ENCODE data around the gene SELENOK. TPM values are rescaled to one million over a fixed set of nuclear protein-coding genes. Genes with fewer than 3 reads are reported as not detected.

SELENOK gene
- total RNA-seq, 4 donors from 2014 or later, result 39.8 to 54.3 (median 49.2) TPM

DNA sequence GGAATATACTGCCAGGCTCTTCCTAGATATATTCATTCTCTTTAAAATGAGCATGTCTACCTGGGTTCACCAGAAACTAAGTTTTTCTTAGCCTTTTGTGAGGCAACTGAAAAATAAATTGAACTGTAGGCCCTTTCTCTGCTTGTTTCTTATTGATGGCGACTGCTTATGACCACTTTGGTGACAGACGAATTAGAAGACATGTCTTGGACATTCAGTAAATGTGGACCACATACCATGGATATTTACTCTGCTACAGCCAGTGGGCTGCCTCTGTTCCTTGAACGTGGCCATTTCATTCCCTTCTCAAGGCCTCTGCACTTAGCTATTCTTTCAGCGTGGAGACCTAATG, 603 bp upstream of the SELENOK start:
- no peak for DNase-seq (ENCODE audit: low spot score in 2 of 2)
- Histone ChIP-seq H3K4me1 (peaks cover 3 to 30% (median 8%) of the 10 kb centered on the region in 4 donors), H3K9me3 (no peaks in the 10 kb centered on the region), H3K27ac (peak overlapping the region; percentile 91 to 96 (median 93)), H3K27me3 (peaks cover 0 to 1% of the 10 kb centered on the region in 2 donors), H3K36me3 (peaks cover 0 to 19% (median 0%) of the 10 kb centered on the region in 3 donors), H3K4me3 (peak overlapping the region; percentile 80 to 89 (median 84))
- 38 to 49% methylated on average over 4 of the region's 4 CpGs for WGBS, 2 donors
- TF ChIP-seq, protein P1, sequence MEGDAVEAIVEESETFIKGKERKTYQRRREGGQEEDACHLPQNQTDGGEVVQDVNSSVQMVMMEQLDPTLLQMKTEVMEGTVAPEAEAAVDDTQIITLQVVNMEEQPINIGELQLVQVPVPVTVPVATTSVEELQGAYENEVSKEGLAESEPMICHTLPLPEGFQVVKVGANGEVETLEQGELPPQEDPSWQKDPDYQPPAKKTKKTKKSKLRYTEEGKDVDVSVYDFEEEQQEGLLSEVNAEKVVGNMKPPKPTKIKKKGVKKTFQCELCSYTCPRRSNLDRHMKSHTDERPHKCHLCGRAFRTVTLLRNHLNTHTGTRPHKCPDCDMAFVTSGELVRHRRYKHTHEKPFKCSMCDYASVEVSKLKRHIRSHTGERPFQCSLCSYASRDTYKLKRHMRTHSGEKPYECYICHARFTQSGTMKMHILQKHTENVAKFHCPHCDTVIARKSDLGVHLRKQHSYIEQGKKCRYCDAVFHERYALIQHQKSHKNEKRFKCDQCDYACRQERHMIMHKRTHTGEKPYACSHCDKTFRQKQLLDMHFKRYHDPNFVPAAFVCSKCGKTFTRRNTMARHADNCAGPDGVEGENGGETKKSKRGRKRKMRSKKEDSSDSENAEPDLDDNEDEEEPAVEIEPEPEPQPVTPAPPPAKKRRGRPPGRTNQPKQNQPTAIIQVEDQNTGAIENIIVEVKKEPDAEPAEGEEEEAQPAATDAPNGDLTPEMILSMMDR (IDR thresholded peaks at IDR 0.05), result no peak
- TF ChIP-seq POLR2A (IDR thresholded peaks at IDR 0.05) (no peak), EP300 (IDR thresholded peaks at IDR 0.05) (no peak)

DNA sequence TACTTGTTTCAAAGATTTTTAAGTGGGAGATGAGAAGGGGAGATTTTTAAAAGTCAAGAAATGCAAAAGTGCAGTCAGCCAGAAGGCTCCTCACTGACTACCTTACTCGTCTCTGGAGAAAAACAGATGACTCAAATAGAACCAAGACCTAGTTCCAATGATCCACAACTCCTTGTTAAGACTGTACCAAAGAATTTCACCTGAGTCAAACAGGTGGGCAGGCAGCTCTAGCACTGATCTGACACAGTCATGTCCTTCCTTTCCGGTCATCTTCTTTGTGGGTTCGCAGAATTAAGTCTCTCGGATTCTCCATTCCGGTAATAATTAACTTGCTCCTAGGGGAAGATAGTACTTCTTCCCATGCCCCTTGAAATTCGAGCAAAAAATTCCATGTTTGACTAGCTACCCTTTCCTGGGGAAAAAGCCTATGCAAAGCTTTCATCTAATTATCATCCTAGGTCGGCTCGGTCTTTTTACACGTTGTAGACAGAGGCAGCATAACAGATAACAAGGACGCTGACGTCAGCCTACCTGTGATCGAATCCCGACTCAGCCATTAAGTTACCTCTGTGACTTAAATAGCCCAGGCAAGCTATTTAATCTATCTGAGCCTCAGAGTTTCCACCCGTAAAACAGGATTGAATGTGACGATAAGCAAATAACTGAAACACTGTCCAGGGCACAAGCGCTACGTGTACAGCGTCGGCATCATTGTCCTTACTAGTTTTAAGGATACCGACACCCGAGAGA, 758 bp downstream of the SELENOK start:
- H3K36me3 ChIP-seq, result peaks cover 0 to 31% (median 0%) of the 10 kb centered on the region in 3 donors
- H3K9me3 ChIP-seq, result no peaks in the 10 kb centered on the region
- 3 to 4% methylated on average over 19 to 21 of the region's 21 CpGs for WGBS, 2 donors
- DNase-seq (ENCODE audit: low spot score in 2 of 2), result no peak
- H3K4me3 ChIP-seq, result peak overlapping the region; percentile 80 to 89 (median 84)
- H3K27me3 ChIP-seq, result no peaks in the 10 kb centered on the region
- TF ChIP-seq EP300 (IDR thresholded peaks at IDR 0.05) (no peak), POLR2A (IDR thresholded peaks at IDR 0.05) (no peak)
- TF ChIP-seq, protein P1 (IDR thresholded peaks at IDR 0.05), result no peak
- H3K4me1 ChIP-seq, result peaks cover 3 to 30% (median 8%) of the 10 kb centered on the region in 4 donors
- peak overlapping the region; percentile 84 to 96 (median 93) for H3K27ac ChIP-seq

DNA sequence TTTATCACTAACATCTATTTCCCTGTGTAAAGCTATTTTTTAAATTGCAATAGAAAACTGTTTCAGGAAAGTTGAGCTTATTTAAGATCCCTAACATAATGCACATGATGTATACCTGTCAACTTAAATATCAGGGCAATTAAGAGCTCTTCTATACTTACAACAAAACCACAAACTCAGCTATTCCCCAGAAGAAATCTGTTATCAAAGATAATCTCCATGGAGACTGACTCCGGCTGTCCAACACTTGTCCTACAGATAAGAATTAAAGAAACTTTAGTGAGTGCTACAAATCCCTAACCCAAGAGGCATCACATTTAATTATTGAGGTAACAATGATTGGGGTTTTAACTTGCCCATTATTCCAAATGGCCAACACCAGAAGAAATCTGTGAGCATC, 3.4 kb downstream of the SELENOK start:
- no peaks in the 10 kb centered on the region for H3K27me3 ChIP-seq
- no peaks in the 10 kb centered on the region for H3K9me3 ChIP-seq

DNA sequence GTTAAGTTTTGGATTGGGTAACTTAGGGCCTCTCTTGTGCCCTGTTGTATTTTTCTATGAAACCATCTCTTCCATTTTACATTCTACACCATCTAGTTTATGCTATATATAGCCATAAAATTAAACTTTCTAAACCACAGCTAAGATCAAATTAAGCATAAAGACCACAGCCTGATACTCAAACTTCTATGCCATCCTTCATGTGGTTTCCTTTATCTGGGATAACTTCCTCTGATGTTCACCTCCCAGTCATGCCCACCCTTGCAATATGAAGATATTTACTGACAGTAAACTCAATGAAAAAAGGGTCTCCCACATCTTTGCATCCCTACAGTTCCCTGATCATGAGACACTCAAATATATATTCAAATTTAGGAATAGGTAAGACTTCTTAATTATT, 4.2 kb downstream of the SELENOK start:
- Histone ChIP-seq H3K9me3 (no peaks in the 10 kb centered on the region), H3K27me3 (no peaks in the 10 kb centered on the region), H3K36me3 (peaks cover 0 to 56% (median 0%) of the 10 kb centered on the region in 3 donors), H3K4me3 (no peak overlapping the region), H3K27ac (no peak overlapping the region), H3K4me1 (peaks cover 3 to 28% (median 6%) of the 10 kb centered on the region in 4 donors)
- no peak for DNase-seq (ENCODE audit: low spot score in 2 of 2)
- TF ChIP-seq EP300 (IDR thresholded peaks at IDR 0.05) (no peak), POLR2A (IDR thresholded peaks at IDR 0.05) (no peak)
- TF ChIP-seq, protein P1 (IDR thresholded peaks at IDR 0.05), result no peak

More for the DNA sequence above, 3.4 kb downstream of the SELENOK start:
- 81 to 93% methylated on average over 1 of the region's 1 CpG for WGBS, 2 donors
- DNase-seq (ENCODE audit: low spot score in 2 of 2), result no peak
- TF ChIP-seq EP300 (IDR thresholded peaks at IDR 0.05), result no peak
- no peak for TF ChIP-seq POLR2A (IDR thresholded peaks at IDR 0.05)
- TF ChIP-seq, protein P1 (IDR thresholded peaks at IDR 0.05), result no peak
- Histone ChIP-seq H3K36me3 (peaks cover 0 to 56% (median 0%) of the 10 kb centered on the region in 3 donors), H3K4me3 (no peak overlapping the region), H3K27ac (no peak overlapping the region), H3K4me1 (peaks cover 3 to 30% (median 8%) of the 10 kb centered on the region in 4 donors)

DNA sequence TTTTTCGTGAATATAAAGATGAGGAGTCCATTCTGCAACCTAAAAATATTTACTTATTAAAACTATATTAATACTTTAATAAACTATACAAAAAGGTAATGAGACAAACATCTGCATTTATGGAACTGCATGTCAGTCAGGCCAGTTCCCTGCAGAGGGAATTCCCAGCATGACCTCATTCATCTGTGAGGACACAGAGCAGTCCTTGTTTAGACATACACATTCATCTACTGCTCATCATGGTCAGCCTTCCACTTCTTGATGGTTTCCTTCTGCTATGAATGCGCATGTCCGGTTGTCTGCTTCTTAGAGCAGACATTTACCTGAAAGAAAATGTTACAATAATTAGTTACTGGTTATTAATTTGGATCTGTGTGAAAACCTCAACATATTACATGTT, 6.4 kb downstream of the SELENOK start:
- WGBS, 2 donors, result 51 to 56% methylated on average over 3 of the region's 3 CpGs
- Histone ChIP-seq H3K4me1 (peaks cover 0 to 28% (median 13%) of the 10 kb centered on the region in 4 donors), H3K4me3 (no peak overlapping the region), H3K27me3 (no peaks in the 10 kb centered on the region), H3K36me3 (peaks cover 0 to 56% (median 0%) of the 10 kb centered on the region in 3 donors), H3K27ac (no peak overlapping the region), H3K9me3 (no peaks in the 10 kb centered on the region)
- no peak for DNase-seq (ENCODE audit: low spot score in 2 of 2)
- TF ChIP-seq EP300 (IDR thresholded peaks at IDR 0.05), result no peak

All from tibial nerve (tissue), 4 donors.